GM12872 (cell line): ENCODE data around the gene ADAMTSL1.

Experiments
- CTCF ChIP-seq: IDR thresholded peaks from 3 replicates; pipeline ENCODE4 v1.5.1; 2011; ENCODE audit warnings: low read depth, mild to moderate bottlenecking, low read length, moderate library complexity; ENCODE audit not compliant: insufficient read depth

ADAMTSL1 gene

GRCh38 chr9:18754537-18754936, 280.6 kb downstream of the ADAMTSL1 start:
- TF ChIP-seq CTCF = no peak

DNA sequence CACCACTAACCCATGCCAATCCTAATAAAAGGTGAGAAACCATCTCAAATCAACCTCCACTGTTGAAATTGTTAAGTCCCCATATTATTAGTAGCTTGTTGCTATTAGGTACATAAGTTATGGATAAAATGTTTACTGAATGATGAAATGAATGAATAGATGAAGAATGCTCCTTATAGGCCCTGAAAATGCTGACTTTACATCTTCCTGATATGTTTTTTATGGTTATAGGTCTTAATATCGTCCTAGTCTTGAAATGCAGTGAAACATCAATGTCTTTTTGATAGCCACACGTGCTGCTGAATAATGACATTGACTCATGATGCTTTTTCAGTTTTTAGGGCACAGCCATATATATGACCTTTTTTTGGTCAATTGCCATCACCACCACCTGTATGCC, 281.3 kb downstream of the ADAMTSL1 start:
- no peak for TF ChIP-seq CTCF

- TF ChIP-seq CTCF = no peak
Observed at GRCh38 chr9:18756712-18757125, 282.8 kb downstream of the ADAMTSL1 start.

- TF ChIP-seq CTCF = no peak
Observed at GRCh38 chr9:18759827-18760226, 285.9 kb downstream of the ADAMTSL1 start.

GRCh38 chr9:18761742-18762300, 287.9 kb downstream of the ADAMTSL1 start:
- no peak for TF ChIP-seq CTCF

DNA sequence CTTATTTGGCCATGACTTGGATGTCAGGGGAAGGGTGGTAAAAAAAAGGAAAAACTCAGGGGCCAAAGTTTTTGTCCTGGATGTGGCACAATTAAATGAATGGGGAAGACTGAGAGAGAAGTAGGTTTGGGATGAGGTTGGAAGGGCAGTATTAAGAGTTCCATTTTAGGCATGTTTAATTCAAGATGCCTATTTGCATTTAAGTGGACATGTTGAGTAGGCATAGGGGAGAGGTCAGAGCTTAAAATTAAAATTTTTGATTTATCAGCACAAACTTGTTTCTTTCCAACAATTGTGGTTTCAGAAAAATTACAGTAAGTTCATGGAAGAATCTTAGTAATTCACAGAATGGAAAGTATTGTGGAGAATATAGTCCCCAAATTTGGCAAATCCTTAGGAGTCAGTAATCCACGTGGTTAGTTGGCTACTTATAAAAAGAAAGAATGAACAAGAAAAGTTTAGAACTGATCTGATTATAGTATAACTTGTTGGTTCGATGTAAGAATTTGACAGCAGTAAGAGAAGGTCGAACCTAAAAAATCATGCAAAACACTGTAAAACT, 293.1 kb downstream of the ADAMTSL1 start:
- TF ChIP-seq CTCF = no peak

DNA sequence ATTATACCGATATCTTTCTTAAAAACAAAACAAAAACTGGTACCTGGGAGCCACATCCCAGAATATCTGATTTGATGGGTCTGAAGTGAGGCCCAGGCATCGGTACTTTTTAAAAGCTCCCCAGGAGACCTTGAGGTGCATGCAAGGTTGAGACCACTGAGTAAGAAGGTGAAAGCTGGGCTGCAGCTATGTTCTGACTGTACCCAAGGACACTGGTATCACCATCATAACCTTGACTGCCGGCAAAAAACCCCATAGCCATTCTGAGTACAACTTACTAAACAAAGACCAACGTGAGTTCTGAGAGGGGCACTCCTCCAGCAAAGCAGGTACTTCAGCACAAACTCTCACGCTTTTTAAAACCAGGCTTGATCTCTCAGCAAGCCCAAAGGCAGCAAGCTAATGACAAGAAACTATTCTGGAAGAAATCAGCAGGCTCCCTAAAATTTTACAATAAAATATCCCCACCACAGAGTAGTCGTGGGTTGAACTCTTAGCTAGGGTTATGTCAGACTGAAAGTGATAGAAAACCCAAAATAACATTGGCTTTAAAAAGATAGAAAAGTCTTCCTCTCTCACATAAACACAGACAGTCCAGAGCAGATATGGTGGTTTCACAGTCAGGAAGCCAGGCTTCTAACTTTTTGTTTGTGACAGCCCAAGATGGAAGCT, 295.1 kb downstream of the ADAMTSL1 start:
- no peak for TF ChIP-seq CTCF
